Heart right ventricle (tissue), 16 donors: Measurements from ENCODE around the gene CYP4F8. TPM values are rescaled to one million over a fixed set of nuclear protein-coding genes. Genes with fewer than 3 reads are reported as not detected.

Experiments
- ATAC-seq, 8 donors: fragments of 200-7000 bp; cut with Tn5 transposase; one replicate each; pipeline ENCODE4 v1.9.1; 2020; ENCODE audit warnings: mild to moderate bottlenecking in 8 of 8, moderate library complexity in 8 of 8, moderate number of reproducible peaks in 1 of 8
- DNase-seq, 2 donors: peaks; one replicate each; pipeline ENCODE4 v3.0.0-alpha.2; 2020
- H3K27ac ChIP-seq, 10 donors: fragments of 200-600 bp; sonication (generic) in 2 of 10; one replicate each; pipeline versions ENCODE4 v1.5.0 to v1.8.0; 2020 to 2022; ENCODE audit warnings: mild to moderate bottlenecking in 3 of 10
- H3K27me3 ChIP-seq, 7 donors: fragments of 200-600 bp; one replicate each; pipeline ENCODE4 v1.8.0; 2021 to 2022; ENCODE audit warnings: mild to moderate bottlenecking in 2 of 7
- H3K36me3 ChIP-seq, 9 donors: fragments of 200-600 bp; sonication (generic) in 1 of 9; one replicate each; pipeline versions ENCODE4 v1.5.0 to v1.8.0; 2020 to 2022; ENCODE audit warnings: mild to moderate bottlenecking in 2 of 9
- H3K4me1 ChIP-seq, 9 donors: fragments of 200-600 bp; sonication (generic) in 1 of 9; one replicate each; pipeline versions ENCODE4 v1.5.0 to v1.8.0; 2020 to 2022; ENCODE audit warnings: mild to moderate bottlenecking in 4 of 9
- H3K4me3 ChIP-seq, 10 donors: fragments of 200-600 bp; sonication (generic) in 2 of 10; one replicate each; pipeline versions ENCODE4 v1.5.0 to v1.8.0; 2020 to 2022; ENCODE audit warnings: mild to moderate bottlenecking in 7 of 10, moderate library complexity in 2 of 10
- H3K9me3 ChIP-seq, 11 donors: fragments of 200-600 bp in 10 of 11; sonication (generic) in 2 of 11; one replicate each; pipeline versions ENCODE4 v1.5.0 to v1.8.0; 2013 to 2022; ENCODE audit warnings: mild to moderate bottlenecking in 2 of 11, control low read depth in 1 of 11, moderate library complexity in 1 of 11
- WGBS, 2 donors: extraction: QIAGEN DNeasy Blood & Tissue Kit; methylation state at CpG; one replicate each; pipeline ENCODE4 v1.1.7; 2013; ENCODE audit warnings: inconsistent platforms in 1 of 2; 5-methylcytosine and 5-hydroxymethylcytosine counted together
- intact Hi-C, 10 donors: fragments of 100-400 bp; cut with DNase I; formaldehyde crosslinking; loops; one replicate each; pipeline versions ENCODE4 v1.11.1 to v1.14.2; 2022
- polyA plus RNA-seq, 2 donors: library from polyadenylated mRNA; stranded (reverse); fragments of 200-250 nt; gene quantifications; one replicate each; pipeline ENCODE4 v1.2.3, GENCODE V29; 2013
- total RNA-seq, 10 donors: library from RNA; stranded (reverse); fragmentation: NEBNext Ultra II Directional in 3 of 10; extraction: Animal tissue kit (Norgen Biotek cat#: 25700) in 3 of 10; gene quantifications; one replicate each; pipeline versions ENCODE4 v1.2.1 to v1.2.4, GENCODE V29; 2021 to 2023
- TF ChIP-seq, protein P1 (sequence below), 9 donors: fragments of 200-600 bp; sonication (generic) in 2 of 9; IDR thresholded peaks; one replicate each; pipeline versions ENCODE4 v1.5.0 to v1.8.0; 2021 to 2022; ENCODE audit warnings: antibody characterized with exemption in 9 of 9, mild to moderate bottlenecking in 5 of 9, moderate library complexity in 1 of 9
- donor health status: Arrhythmogenic right ventricular cardiomyopathy.
- donor health status: ischemic (EF 13 %, LVEDD 7.1; RV severe dilation, severe dysfunction).
- donor health status: healthy with polysubstance abuse.
- donor health status: DM: no; HTN: yes; CAD: no.
- donor health status: DM: no; HTN: no; CAD: no.
- donor health status: ischemic (EF 25% LVEDD 6.9; RV normal size, moderate dysfunction).
- donor health status: ischemic (EF 25% LVEDD 5.7; RV mildly dilated, moderate dysfunction).
- donor health status: healthy.
- donor health status: DM: yes; HTN: yes; CAD: no.
- donor health status: Ischemic cardiomyopathy.
- donor health status: ischemic (EF 35%, LVEDD 5.7; RV mildly dilated, moderate dysfunction).
- donor health status: nonischemic (EF 11% LVEDD 7.7; RV severe dilation, severe dysfunction).
- donor health status: DM: yes; HTN: yes; CAD: no.
- donor health status: PGD.
- donor health status: ischemic (EF 29% LVEDD 5.4; RV normal size, mild dysfunction).
- donor health status: nonischemic (EF 23%, LVEDD 6.1; RV moderate dilation, normal function).

Gene CYP4F8
- total and polyA plus RNA-seq, 12 donors: not detected

GRCh38 chr19:15615526-15615925 lies 508 bp downstream of the CYP4F8 start:
- Histone ChIP-seq H3K4me1 (no peaks in the 10 kb centered on the region), H3K9me3 (peaks cover 0 to under 1% (median 0%) of the 10 kb centered on the region in 11 donors), H3K27me3 (peaks cover 0 to 50% (median 19%) of the 10 kb centered on the region in 7 donors), H3K4me3 (no peak overlapping the region), H3K27ac (no peak overlapping the region), H3K36me3 (no peaks in the 10 kb centered on the region)
- no peak for DNase-seq
- intact Hi-C loops: no loop called here
- 56 to 76% methylated on average over 14 of the region's 14 CpGs for WGBS, 2 donors
- TF ChIP-seq, protein P1, sequence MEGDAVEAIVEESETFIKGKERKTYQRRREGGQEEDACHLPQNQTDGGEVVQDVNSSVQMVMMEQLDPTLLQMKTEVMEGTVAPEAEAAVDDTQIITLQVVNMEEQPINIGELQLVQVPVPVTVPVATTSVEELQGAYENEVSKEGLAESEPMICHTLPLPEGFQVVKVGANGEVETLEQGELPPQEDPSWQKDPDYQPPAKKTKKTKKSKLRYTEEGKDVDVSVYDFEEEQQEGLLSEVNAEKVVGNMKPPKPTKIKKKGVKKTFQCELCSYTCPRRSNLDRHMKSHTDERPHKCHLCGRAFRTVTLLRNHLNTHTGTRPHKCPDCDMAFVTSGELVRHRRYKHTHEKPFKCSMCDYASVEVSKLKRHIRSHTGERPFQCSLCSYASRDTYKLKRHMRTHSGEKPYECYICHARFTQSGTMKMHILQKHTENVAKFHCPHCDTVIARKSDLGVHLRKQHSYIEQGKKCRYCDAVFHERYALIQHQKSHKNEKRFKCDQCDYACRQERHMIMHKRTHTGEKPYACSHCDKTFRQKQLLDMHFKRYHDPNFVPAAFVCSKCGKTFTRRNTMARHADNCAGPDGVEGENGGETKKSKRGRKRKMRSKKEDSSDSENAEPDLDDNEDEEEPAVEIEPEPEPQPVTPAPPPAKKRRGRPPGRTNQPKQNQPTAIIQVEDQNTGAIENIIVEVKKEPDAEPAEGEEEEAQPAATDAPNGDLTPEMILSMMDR (IDR thresholded peaks at IDR 0.05): no peak
- ATAC-seq: no peak

- ATAC-seq: no peak
- H3K9me3 ChIP-seq: peaks cover 0 to 7% (median 0%) of the 10 kb centered on the region in 11 donors
- intact Hi-C loops: no loop called here
Measured at GRCh38 chr19:15616183-15616582, 1.2 kb downstream of the CYP4F8 start.

DNA sequence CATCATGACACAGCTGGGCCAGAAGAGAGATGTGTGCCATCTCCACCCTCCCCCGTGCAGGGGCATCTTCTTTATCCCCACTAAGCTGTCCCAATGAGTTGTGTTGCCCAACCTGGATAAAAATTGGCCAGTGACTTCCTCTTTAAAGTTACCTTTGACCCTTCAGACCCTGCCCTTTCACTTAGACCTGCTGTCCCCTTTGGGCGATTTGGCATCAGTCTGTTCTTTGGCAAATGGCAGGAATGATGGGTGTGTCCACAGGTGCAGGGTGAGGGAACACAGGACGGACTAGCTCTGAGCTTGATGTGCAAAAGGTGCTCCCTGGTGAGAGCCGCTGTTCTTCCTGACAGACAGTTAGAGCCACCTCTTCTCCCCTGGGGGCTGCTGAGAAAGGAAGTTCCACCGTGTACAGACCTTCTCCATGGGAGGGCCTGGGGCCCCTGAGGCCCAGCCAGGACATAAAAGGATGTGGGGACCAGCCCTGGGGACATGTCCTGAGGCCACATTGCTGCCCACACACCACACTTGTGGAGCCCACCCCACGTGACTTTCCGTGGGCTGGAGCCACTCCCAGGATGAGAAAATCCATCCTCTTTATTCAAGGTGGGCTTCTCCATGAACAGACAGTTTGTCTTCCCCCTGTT lies 1.7 kb downstream of the CYP4F8 start:
- Histone ChIP-seq H3K27me3 (peaks cover 0 to 44% (median 21%) of the 10 kb centered on the region in 7 donors), H3K27ac (no peak overlapping the region), H3K4me3 (no peak overlapping the region), H3K9me3 (peaks cover 0 to 7% (median 0%) of the 10 kb centered on the region in 11 donors), H3K36me3 (no peaks in the 10 kb centered on the region), H3K4me1 (no peaks in the 10 kb centered on the region)
- DNase-seq (no peak), ATAC-seq (no peak)
- TF ChIP-seq, protein P1 (IDR thresholded peaks at IDR 0.05): no peak
- intact Hi-C loops: no loop called here
- 38 to 56% methylated on average over 7 of the region's 7 CpGs for WGBS, 2 donors

More at GRCh38 chr19:15616183-15616582, 1.2 kb downstream of the CYP4F8 start:
- 83 to 88% methylated on average over 4 of the region's 4 CpGs for WGBS, 2 donors
- H3K36me3 ChIP-seq: no peaks in the 10 kb centered on the region
- no peak overlapping the region for H3K27ac ChIP-seq
- no peaks in the 10 kb centered on the region for H3K4me1 ChIP-seq
- H3K27me3 ChIP-seq: peaks cover 0 to 44% (median 21%) of the 10 kb centered on the region in 7 donors
- TF ChIP-seq, protein P1 (IDR thresholded peaks at IDR 0.05): no peak
- H3K4me3 ChIP-seq: no peak overlapping the region
- DNase-seq: no peak

- intact Hi-C loops: no loop called here
- Histone ChIP-seq H3K36me3 (no peaks in the 10 kb centered on the region), H3K4me1 (no peaks in the 10 kb centered on the region), H3K4me3 (no peak overlapping the region), H3K27ac (no peak overlapping the region), H3K9me3 (peaks cover 0 to 7% (median 0%) of the 10 kb centered on the region in 11 donors), H3K27me3 (peaks cover 0 to 51% (median 21%) of the 10 kb centered on the region in 7 donors)
- ATAC-seq: no peak
- no peak for DNase-seq
- TF ChIP-seq, protein P1 (IDR thresholded peaks at IDR 0.05): no peak
- WGBS, 2 donors: 74 to 82% methylated on average over 5 of the region's 5 CpGs
Measured at GRCh38 chr19:15618321-15618720, 3.3 kb downstream of the CYP4F8 start.
